GM19395 (cell line): Measurements from ENCODE around the gene TAS1R2.

Source experiments
- ATAC-seq: cut with Tn5 transposase; IDR thresholded peaks from one replicate; pipeline ENCODE4 v1.9.1; 2021; ENCODE audit warnings: mild to moderate bottlenecking, moderate library complexity; ENCODE audit not compliant: unreplicated experiment

The TAS1R2 gene

GRCh38 chr1:18823438-18823837 lies 36.0 kb downstream of the TAS1R2 start:
- no peak for ATAC-seq

GRCh38 chr1:18820791-18821641 lies 38.4 kb downstream of the TAS1R2 start:
- ATAC-seq = no peak

- no peak for ATAC-seq
Measured at GRCh38 chr1:18819986-18820790, 39.3 kb downstream of the TAS1R2 start.

GRCh38 chr1:18819203-18819602 lies 40.3 kb downstream of the TAS1R2 start:
- no peak for ATAC-seq

- no peak for ATAC-seq
Measured at GRCh38 chr1:18817795-18818435, 41.5 kb downstream of the TAS1R2 start.

- ATAC-seq = no peak
Measured at GRCh38 chr1:18817316-18817715, 42.1 kb downstream of the TAS1R2 start.

GRCh38 chr1:18816808-18817207 lies 42.7 kb downstream of the TAS1R2 start:
- no peak for ATAC-seq

GRCh38 chr1:18814874-18815531 lies 44.5 kb downstream of the TAS1R2 start:
- no peak for ATAC-seq

GRCh38 chr1:18814425-18814824 lies 45.0 kb downstream of the TAS1R2 start:
- no peak for ATAC-seq

- ATAC-seq = no peak
Measured at GRCh38 chr1:18812453-18812939, 47.0 kb downstream of the TAS1R2 start.

- no peak for ATAC-seq
Measured at GRCh38 chr1:18811733-18812452, 47.6 kb downstream of the TAS1R2 start.

- ATAC-seq = no peak
Measured at GRCh38 chr1:18809953-18810899, 49.2 kb downstream of the TAS1R2 start.

GRCh38 chr1:18808550-18808949 lies 50.9 kb downstream of the TAS1R2 start:
- ATAC-seq = no peak

- no peak for ATAC-seq
Measured at GRCh38 chr1:18807334-18808063, 52.0 kb downstream of the TAS1R2 start.

GRCh38 chr1:18805925-18806849 lies 53.3 kb downstream of the TAS1R2 start:
- ATAC-seq = no peak

GRCh38 chr1:18805150-18805879 lies 54.1 kb downstream of the TAS1R2 start:
- ATAC-seq = no peak

- no peak for ATAC-seq
Measured at GRCh38 chr1:18803851-18804250, 55.6 kb downstream of the TAS1R2 start.
